ENCODE data around the gene TSPAN33.

GRCh38 chr7:129146237-129146979, 1.9 kb downstream of the TSPAN33 start:
- TF ChIP-seq CTCF (IDR thresholded peaks at IDR 0.05): no peak
- no peak for TF ChIP-seq POLR2A (IDR thresholded peaks at IDR 0.05; ENCODE audit: low read depth)
- no peak for TF ChIP-seq POLR2AphosphoS5 (IDR thresholded peaks at IDR 0.05)
